GM15510 (cell line): Measurements from ENCODE around the gene RPL23.

ENCODE experiments used
- POLR2A ChIP-seq: IDR thresholded peaks from 3 replicates; pipeline ENCODE4 v1.6.1; 2011; ENCODE audit warnings: borderline replicate concordance; ENCODE audit not compliant: insufficient read length; ENCODE audit errors: extremely low read depth

The RPL23 gene

DNA sequence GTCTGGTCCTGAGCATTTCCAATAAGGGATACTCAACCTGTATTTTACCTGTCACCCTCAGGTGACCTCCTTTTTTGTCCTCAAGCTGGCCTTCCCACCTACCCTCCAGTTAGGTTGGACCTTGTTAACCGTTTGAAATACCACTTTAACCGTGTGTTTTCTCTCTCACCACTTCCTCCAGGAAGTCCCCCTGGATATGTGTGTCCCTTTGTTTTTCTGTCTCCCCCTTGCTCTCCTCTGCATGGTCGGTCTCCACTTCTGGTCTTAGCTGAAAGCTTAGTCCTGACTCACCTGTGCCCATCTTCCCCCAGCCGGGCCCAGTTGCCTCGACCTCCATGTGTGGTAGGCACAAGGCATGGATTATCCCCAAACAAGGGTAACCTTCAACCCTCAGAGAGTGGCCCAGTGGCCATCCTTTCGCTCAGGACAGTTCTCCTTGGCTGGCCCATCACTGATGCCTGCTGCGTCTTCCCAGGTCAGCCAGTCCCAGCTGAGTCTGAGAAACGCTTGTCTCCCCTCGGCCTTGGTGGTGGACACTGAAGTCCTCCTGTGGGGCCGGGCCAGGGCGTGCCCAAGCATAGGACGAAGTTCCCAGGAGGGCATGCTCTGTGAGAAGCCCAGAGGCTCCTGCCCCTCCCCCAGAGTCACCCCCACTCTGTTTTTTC, 36.4 kb upstream of the RPL23 start:
- no peak for TF ChIP-seq POLR2A

DNA sequence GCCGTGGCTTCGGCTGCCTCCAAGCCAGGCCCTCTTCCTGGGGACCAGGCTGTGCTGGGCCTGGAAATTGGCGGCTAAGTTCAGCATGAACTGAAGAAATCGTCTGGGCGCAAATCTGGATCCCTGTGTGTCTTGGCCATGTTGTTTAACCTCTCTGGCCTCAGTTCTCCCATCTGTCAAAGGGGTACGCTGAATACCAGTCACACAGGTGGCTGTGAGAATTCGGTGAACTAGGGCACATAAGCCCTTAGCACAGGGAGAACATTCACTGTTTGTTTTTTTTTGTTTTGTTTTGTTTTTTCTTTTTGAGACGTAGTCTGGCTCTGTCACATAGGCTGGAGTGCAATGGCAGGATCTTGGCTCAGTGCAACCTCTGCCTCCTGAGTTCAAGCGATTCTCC, 35.3 kb upstream of the RPL23 start:
- no peak for TF ChIP-seq POLR2A

DNA sequence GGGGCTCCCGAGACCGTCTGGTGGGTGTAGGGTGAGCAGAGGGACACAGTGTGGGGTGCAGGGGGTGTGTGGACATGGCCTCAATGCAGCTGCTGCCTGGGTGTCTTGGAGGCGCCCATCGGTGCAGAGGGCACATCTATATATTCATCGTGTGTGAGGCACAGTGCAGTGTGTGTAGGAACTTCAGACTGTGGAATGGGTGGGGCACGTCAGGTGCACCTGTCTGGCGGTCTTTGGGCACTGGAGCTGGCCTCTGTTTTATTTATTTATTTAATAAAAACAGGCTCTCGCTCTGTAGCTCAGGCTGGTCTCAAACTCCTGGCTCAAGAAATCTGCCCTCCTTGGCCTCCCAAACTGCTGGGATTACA, 33.1 kb upstream of the RPL23 start:
- TF ChIP-seq POLR2A, result no peak

DNA sequence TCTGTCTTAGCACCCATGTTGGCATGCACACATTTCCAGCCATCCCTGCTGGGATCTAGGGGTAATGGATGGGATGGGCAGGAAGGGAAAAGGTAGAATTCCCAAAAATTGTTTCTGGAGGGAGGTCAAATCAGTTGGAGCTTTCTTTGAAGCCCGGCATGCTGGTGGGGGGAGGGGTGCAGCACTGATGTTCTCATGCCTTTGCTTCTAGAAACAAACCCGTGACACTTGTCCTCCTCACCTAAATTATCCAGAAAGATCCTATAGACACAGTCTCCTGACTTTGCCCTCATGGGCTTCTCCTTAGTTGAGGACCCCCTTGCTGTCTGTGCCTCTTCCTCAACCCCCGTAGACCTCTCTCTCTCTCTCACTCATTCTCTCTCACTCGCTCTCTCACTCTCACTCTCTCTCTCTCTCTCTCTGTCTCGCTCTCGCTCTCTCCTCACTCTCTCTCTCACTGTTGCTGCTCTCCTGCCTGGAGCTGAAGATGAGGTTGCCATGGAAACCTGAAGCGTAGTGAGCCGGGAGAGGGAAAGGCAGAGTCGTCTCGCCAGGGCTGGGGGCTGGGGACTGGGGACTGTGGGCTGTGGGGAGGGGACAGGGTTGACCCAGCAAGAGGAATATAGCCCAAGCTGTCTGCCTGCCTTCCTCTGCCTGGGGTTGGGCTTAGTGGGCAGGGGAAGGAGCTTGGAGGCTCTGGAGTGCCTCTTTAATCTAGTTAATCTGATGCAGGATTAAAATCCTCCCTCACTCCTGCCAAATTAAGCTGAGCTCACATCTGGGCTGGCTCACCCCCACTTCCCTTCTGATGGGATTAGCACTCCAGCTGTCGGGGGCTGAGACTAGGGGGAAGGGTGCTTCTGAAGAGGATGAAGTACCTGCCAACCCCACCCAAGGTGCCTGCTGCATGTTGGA, 32.5 kb upstream of the RPL23 start:
- no peak for TF ChIP-seq POLR2A

DNA sequence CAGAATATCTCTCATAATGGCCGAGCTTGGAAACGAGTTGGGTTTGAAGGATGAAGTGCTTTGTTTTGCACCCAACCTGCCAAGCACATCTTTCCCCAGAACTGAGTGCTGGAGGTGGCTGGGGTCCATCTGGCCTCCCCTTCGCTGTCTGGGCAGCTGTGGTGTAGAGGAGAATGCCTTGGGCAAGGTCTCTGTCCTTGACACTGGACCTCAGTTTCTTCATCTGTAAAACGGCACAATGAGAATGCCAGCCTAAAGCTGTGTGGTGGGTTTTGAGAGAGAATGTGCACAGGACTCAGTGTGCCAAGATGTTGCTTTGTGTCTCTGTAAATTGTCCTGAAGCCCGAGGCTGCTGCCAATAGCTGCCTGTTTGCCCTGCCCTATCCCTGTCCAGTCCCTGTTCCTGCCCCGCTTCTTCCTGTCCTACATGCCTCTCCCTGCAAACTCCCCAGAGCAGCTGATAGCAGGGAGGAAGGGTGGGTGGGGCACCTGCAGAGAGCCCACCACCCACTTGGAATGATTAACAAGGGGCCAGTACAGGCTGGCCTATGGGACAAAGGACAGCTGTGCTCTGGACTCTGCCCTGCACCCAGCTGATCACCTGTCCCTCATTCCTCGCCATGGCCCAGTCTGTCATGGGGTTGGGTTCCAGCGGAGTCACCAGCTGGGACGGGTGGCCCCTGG, 31.7 kb upstream of the RPL23 start:
- no peak for TF ChIP-seq POLR2A

DNA sequence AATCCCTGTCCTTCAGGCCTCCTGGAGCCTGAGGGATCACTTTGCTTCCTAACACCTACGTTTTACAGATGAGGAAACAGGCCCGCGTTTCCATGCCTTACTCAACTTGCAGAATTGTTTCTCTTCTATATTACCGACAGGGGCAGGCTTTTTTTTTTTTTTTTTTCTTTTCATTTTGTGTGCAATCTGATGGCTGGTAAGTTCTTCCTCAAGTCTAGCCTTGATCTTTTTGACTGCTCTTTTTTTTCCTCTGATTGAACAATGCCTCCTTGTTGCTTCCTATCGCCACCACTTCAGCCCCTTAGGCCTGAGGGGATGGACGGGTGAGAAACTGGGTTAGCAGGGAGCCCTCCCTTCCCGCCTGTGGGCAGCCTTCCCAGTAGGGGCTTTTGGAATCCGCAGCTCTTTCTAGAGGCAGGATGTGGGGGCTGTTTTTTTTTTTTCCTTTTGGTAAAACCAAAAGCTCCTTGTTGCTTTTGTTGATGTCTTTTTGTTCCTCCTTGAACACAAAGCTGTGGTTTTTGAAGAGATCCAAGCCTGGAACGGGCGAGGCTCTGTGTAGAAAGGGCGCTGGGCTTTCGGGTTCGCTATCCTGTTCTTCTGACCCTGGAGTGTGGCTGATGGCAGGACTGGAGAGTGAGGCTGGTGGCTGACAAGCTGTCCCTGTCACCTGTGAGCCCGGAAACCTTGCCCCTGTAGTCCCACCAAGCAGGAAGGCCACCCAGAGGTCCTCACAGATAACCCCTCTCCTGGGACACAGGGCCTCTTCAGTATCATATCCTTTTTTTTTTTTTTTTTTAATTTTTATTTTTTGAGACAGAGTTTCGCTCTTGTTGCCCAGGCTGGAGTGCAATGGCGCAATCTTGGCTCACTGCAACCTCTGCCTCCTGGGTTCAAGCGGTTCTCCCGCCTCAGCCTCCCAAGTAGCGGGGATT, 30.3 kb upstream of the RPL23 start:
- no peak for TF ChIP-seq POLR2A

DNA sequence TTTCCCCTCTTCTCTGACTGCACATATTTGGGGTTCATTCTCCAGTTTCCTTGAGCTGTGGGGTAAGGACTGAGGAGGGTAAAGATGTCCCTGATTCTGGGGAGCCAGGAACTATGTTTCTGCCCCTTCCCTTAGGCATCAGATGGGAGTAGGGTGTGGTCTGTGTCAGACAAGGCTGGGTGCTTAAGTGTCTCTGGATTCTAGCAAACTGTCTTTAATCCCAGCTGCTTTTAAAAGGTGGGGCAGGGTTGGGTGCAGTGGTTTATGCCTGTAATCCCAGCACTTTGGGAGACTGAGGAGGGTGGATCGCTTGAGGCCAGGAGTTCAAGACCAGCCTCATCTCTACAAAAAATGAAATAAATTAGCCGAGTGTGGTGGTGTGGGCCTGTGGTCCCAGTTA, 29.3 kb upstream of the RPL23 start:
- TF ChIP-seq POLR2A, result no peak

DNA sequence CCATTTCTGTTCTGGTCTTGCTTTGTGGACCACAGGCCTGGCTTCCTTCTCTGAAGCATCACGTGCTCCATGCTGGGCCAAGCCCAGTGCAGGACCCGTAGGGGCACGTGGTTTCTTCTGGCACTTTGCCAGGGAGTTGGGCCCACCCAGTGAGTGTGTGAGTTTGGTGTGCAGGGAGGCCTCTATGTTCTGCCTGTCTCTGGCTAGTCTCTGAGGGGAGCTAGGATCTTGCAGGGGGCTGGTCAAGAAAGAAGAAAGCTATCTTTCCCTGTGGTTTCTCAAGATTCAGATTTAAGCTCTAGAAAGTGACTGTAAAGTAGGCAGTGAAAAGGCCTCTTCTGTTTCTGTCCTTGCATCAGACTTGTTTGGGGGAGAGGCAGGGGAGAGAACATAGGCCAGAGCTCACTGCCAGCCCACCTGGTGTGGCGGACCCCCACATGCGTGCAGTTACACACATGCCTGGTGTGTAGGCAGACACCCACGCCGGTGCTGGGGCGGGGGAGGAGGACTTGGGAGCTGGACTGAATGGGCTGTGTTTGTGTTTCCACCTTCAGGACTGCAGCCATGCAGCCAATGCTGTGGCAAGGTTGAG, 28.2 kb upstream of the RPL23 start:
- no peak for TF ChIP-seq POLR2A

DNA sequence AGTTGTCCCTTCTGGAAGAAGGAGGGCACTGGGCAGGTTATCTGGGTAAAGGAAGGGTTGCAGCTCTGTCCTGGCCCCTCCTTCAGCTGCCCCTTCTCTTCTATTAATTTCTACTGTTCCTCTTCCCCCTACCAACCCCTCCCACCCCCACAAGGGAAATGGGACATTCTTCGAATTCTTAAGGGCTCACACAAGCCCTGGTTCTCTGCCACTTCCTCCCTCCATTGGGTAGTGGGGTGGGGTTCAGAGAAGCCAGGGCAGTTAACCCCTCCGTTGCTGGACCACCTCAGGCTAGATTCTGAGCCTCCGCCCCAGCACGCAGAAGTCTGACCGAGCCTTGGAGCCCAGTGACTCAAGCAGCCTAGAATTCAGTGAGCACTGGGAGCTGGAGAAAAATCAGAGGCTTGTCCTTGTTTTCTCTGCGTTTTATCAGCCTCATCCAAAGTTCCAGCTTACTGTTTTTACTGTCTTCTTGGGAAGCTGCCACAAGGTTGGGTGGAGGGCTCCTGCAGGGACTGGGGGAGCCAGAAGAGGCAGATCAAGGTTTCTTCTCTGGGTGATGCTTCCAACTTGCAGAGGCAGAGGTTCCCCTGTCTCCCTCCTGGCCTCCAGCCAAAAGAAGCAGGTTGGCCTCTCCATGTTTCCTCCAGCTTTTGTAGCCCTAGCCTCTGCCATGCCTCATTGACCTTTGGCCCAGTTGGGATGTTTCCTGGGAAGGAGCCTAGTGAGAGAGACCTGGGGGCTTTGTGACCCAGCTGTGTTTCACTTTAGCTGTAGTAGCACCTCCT, 26.6 kb upstream of the RPL23 start:
- TF ChIP-seq POLR2A, result no peak

DNA sequence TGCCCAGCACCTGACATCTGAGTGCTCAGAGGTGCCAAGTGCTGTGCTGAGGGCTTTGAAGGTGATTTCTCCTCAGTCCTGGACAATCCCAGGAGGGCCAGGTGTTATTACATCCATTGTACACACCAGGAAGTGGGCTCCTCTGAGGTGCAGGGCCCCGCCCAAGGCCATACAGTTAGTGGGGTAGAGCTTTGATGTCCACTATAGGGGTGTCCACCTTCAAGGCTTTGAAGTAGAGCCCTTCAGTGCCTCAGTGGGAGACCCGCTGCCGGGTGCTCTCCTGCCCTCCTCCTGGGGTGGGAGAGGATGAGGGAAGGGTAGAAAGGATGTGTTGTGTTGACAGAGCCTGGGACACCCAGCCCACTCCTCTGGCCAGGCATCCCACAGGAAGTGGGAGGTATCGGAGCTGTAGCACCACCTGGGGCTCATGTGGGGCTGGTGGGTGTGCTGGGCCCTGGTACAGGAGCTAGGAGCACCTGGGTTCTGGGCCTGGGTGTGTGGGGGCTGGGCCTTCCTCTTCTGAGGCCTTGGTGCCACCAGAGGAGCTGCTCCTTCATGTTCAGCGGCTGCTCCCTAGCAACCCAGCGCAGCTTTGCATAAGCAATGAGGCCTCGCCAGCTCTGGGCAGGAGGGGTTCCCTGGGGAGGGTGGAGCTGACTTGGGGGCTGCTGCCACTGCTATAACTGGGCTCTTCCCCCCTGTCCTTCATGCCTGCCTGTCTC, 23.8 kb upstream of the RPL23 start:
- no peak for TF ChIP-seq POLR2A

DNA sequence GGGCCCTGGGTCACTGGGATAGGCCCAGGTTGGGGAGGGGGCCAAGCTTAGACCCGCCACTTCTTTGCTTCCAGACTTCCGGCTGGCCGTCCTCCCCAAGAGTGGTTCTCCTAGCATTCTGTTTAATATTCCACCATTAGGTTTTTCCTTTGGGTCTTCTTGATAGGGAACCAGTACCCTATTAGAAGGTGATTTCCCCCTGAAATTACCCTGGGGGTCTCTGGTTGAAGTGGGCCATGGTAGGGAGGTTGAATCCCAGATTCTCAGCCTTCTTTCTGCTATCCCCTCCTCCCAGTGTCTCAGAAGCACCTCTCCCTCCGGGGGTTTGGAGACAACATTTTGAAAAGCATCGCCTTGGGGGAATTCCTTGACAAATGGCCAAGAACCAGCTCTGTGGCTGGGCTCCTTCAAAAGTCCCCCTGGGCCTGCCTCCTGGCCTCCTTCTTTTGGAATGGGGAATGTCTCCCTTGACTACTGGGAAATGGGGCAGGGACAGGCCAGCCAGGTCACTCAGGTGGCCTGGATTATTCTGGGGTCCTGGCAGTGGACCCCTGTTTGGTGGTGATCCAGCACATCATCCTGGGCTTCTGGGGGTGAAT, 22.1 kb upstream of the RPL23 start:
- TF ChIP-seq POLR2A, result no peak
